GM10266 (cell line): ENCODE measurements around the gene PCLO.
"Not testable (repeated sequence)": the region's sequence is repeated elsewhere in the genome, so short reads cannot be mapped to it uniquely, and the experiment has no call there.

ENCODE experiments used
- DNase-seq: peaks from one replicate; pipeline ENCODE4 v3.0.0; 2012; ENCODE audit errors: extremely low spot score
- CTCF ChIP-seq: IDR thresholded peaks from 2 replicates; pipeline ENCODE4 v1.5.1; 2012; ENCODE audit warnings: mild to moderate bottlenecking, low read depth; ENCODE audit not compliant: control insufficient read depth, insufficient read depth; ENCODE audit errors: missing control alignments

The PCLO gene

GRCh38 chr7:83085299-83085698, 77.4 kb downstream of the PCLO start:
- TF ChIP-seq CTCF, result no peak
- DNase-seq, result no peak

- not testable (repeated sequence) for DNase-seq
Observed at GRCh38 chr7:83079879-83080278, 82.8 kb downstream of the PCLO start.

GRCh38 chr7:83077328-83077727, 85.4 kb downstream of the PCLO start:
- no peak for TF ChIP-seq CTCF
- DNase-seq, result no peak

- no peak for DNase-seq
- no peak for TF ChIP-seq CTCF
Observed at GRCh38 chr7:83072576-83073517, 89.8 kb downstream of the PCLO start.

- no peak for DNase-seq
- TF ChIP-seq CTCF, result no peak
Observed at GRCh38 chr7:83065714-83066113, 97.0 kb downstream of the PCLO start.

GRCh38 chr7:83060218-83060617, 102.5 kb downstream of the PCLO start:
- TF ChIP-seq CTCF, result no peak
- DNase-seq, result no peak

- DNase-seq, result no peak
- no peak for TF ChIP-seq CTCF
Observed at GRCh38 chr7:83058667-83059066, 104.0 kb downstream of the PCLO start.
